ENCODE results near the gene TMEM87A. TPM values are rescaled to one million over a fixed set of nuclear protein-coding genes. Genes with fewer than 3 reads are reported as not detected.

TMEM87A gene
- total RNA-seq, 1 donor: 71.5 TPM

DNA sequence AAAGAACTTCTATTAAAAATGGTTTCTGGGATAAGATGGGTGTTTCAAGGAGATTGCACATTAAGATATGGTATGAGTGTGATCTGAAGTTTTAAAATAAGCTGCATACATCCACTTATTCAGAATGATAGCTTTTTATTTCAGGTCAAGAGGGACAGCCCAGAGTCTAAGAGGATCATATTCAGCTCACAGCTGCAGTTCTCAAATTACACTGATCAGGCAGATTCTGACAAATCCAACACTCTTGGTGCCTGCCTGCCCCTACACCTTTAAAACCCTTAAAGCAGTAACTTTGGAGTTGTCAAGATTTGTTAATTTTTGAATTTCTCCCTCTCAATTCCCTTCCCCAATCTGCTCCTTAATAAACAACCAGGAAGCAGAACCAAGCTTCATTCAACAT lies 9.1 kb upstream of the TMEM87A start:
- H3K4me3 ChIP-seq (ENCODE audit: low read depth, low read length): no peak overlapping the region
- TF ChIP-seq, protein P1, sequence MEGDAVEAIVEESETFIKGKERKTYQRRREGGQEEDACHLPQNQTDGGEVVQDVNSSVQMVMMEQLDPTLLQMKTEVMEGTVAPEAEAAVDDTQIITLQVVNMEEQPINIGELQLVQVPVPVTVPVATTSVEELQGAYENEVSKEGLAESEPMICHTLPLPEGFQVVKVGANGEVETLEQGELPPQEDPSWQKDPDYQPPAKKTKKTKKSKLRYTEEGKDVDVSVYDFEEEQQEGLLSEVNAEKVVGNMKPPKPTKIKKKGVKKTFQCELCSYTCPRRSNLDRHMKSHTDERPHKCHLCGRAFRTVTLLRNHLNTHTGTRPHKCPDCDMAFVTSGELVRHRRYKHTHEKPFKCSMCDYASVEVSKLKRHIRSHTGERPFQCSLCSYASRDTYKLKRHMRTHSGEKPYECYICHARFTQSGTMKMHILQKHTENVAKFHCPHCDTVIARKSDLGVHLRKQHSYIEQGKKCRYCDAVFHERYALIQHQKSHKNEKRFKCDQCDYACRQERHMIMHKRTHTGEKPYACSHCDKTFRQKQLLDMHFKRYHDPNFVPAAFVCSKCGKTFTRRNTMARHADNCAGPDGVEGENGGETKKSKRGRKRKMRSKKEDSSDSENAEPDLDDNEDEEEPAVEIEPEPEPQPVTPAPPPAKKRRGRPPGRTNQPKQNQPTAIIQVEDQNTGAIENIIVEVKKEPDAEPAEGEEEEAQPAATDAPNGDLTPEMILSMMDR (IDR thresholded peaks at IDR 0.05; ENCODE audit: insufficient read depth, low read length): no peak
- DNase-seq (ENCODE audit: low read depth): no peak

DNA sequence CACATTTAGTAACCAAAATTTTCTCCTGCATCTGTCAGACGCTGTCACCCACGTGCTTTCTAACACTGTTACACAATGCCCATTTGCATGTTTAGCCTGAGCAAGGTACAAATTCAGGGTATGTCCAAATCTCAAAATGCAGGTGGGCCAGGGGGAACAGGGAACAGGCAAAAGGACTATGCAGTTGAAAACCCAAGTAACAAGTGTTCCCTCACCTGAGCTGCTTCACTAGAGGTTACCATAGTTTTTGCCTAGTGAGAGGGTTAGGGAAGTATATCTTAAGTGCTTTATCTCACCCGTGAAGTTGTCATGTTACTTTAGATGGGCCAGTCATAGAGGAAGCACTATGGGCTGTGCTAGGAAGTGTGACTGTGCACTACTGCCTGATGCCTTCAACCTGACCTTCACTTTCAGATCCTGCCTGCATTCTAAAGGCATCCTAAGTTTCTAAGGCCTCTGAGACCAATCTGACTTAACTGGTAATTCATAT lies 6.0 kb upstream of the TMEM87A start:
- no peak for DNase-seq (ENCODE audit: low read depth)
- H3K4me3 ChIP-seq (ENCODE audit: low read depth, low read length): no peak overlapping the region
- TF ChIP-seq, protein P1 (IDR thresholded peaks at IDR 0.05; ENCODE audit: insufficient read depth, low read length): no peak

DNA sequence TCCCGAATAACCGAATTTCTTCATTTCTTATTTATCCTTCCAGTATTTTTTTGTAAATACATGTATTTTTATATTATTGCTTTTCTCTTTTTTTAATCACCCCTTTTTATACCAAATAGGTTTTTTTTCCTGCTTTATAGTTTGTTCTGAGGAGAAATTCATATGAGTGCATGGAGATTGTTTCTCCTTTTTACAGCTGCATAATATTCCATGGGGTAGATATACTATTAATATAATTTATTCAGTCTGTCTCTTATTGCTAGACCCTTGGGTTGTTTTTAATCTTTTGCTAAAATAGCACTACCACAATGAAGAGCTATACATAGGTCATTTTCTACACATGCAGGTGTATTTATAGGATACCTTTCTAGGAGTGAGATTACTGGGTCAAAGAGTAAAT lies 3.5 kb upstream of the TMEM87A start:
- TF ChIP-seq, protein P1 (IDR thresholded peaks at IDR 0.05; ENCODE audit: insufficient read depth, low read length): no peak
- DNase-seq (ENCODE audit: low read depth): no peak
- no peak overlapping the region for H3K4me3 ChIP-seq (ENCODE audit: low read depth, low read length)

DNA sequence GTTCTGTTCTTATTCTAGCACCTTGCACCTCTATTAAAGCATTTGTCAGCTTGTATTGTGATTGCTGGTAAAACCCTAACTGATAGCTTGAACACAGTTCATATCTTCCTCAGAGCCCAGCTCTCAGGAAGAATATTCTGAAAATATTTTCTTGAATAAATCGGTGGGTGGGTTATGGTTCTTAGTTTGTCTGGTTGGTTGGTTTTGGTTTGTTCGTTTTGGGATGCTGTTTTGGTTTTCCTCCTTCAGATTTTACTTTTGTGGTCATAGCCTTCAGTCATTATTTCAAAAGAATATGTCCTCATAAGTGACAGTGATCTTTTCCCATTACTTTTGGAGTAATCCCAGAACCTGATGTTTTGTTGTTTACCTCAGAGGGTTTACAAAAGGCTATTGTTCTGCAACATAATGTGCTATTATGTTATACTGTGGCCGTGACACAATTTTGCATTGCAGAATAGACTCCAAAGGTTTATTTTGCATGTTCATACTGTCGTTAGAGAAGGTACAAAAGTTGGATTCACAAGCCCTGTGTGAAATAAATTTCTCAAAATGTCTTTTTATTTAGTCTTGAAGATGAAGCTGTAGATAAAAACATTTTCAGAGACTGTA lies 2.7 kb upstream of the TMEM87A start:
- TF ChIP-seq, protein P1 (IDR thresholded peaks at IDR 0.05; ENCODE audit: insufficient read depth, low read length): no peak
- no peak for DNase-seq (ENCODE audit: low read depth)
- H3K4me3 ChIP-seq (ENCODE audit: low read depth, low read length): peak overlapping the region; percentile 49

DNA sequence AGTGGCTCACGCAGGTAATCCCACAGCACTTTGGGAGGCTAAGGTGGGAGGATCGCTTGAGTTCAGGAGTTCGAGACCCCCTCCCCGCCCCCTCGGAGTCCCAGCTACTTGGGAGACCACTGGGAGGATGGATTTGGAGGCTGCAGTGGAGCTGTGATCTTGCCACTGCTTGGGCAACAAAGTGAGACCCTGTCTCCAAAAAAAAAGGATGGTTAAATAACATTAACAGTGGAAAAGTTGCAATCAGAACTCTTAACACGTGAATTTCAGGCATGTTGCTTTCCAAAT lies 1.4 kb upstream of the TMEM87A start:
- no peak for DNase-seq (ENCODE audit: low read depth)
- TF ChIP-seq, protein P1 (IDR thresholded peaks at IDR 0.05; ENCODE audit: insufficient read depth, low read length): no peak
- H3K4me3 ChIP-seq (ENCODE audit: low read depth, low read length): peak overlapping the region; percentile 96

DNA sequence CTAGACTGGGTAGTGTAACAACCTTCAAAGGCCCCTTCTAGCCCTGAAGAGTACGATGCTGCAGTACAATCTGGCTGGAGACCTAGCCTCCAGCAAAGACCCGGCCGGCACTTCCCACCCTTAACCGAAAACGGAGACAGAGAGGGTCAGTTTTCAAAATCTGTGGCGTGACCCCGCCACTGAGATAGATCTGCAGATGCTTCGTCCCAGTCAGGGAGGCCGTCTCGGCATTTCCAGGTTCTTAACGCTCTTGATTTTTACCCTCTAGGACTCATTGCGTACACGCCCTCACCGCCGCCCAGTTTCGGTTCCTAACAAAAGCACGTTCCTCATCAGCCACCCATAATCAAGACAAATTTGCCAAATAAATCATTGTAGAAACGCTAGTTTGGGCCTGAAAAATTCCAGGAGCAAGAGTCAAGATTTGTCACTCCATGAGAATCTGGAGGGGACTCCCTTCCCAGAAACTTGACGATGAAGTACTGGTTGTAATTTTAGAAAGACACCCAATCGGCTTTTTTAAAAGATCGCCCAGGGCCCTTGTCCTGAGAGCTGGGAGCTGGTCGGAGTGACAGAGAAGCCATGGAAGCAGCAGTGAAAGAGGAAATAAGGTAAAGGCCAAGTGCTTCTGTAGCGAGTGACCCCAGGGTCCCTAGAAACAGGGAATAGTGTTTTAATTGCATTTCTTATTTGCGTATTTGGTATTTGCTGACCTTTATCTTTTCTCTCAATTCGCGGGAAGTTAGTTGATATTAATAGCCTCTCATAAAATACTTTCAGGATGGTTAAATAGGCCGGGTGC lies 868 bp upstream of the TMEM87A start:
- DNase-seq (ENCODE audit: low read depth): peak; percentile 73
- peak overlapping the region; percentile 96 for H3K4me3 ChIP-seq (ENCODE audit: low read depth, low read length)
- TF ChIP-seq, protein P1 (IDR thresholded peaks at IDR 0.05; ENCODE audit: insufficient read depth, low read length): no peak

All from fibroblast of the aortic adventitia (primary cell).